ENCODE measurements around the gene KCNQ1.
A peak's percentile ranks its signal among the peaks of the same experiment; 100 is the strongest.

Gene KCNQ1

DNA sequence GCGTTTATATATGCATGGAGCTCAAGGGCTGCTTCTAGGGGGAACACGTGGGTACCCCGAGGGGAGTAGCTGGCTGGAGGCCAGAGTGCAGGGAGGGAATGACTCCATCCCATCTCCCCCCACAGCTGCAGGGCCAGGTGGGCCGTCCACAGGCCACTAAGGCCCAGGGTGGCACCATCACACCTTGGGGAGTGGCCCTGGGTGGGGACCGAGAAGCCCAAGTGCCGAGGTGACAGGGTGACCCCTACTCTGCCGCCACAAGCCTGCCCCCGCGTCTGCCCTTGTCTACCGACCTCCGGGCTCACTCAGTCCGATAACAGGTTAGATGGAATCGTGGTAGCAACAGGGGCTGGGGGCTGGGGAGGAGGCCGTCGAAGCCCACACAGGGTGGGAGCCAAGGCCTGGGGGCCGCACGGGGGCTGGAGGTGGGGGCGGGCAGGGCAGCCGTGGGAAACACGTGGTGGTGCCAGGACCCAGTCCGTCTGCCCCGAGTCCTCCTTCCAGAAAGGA is 129.3 kb downstream of the KCNQ1 start:
- peak; percentile 9 for DNase-seq

- peak; percentile 12 for DNase-seq
Observed at GRCh38 chr11:2574553-2575535, 130.0 kb downstream of the KCNQ1 start.

DNA sequence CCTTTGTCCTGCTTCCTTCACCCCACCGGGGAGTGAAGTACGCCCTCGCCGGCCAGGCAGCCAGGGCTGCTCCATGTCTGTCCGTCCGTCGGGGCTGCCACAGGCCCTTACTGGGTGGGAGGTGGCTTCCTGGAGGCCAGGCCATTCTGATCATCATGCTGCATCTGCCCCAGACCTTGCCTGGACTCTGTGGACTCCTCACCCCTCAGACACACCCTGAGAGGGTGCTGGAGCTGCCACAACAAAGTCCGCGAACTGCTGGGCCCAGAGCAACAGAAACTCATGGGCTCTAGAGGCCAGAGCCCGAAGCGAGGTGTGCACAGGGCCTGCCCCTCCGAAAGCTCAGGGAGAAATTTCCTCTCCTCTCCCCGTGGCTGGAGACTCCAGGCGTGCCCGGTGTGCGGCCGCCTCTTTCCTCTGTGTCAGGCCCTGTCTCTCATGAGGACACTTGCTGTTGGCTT is 130.8 kb downstream of the KCNQ1 start:
- DNase-seq, result no peak

- no peak for DNase-seq
Observed at GRCh38 chr11:2576111-2576510, 131.3 kb downstream of the KCNQ1 start.

DNA sequence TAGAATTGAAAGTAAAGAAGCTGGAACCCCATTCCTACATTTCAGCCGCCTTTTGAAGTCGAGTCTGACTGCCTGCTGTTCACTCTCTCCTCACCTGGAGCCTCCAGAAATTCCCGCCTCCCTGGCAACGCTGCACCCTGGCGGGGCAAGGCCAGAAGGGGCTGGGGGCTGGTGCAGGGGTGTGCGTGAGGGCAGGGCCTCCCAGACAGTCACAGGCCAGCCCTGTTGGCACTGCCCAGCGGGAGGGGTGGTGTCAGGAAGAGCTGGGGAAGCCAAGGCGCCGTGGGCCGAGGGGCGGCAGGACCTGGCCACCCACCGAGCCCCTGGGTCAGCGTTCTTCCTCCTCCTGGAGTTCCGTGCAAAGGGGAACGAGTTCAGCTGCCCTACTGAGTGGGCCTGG is 131.7 kb downstream of the KCNQ1 start:
- DNase-seq, result peak; percentile 8

- peak; percentile 11 for DNase-seq
Observed at GRCh38 chr11:2577031-2577990, 132.5 kb downstream of the KCNQ1 start.

DNA sequence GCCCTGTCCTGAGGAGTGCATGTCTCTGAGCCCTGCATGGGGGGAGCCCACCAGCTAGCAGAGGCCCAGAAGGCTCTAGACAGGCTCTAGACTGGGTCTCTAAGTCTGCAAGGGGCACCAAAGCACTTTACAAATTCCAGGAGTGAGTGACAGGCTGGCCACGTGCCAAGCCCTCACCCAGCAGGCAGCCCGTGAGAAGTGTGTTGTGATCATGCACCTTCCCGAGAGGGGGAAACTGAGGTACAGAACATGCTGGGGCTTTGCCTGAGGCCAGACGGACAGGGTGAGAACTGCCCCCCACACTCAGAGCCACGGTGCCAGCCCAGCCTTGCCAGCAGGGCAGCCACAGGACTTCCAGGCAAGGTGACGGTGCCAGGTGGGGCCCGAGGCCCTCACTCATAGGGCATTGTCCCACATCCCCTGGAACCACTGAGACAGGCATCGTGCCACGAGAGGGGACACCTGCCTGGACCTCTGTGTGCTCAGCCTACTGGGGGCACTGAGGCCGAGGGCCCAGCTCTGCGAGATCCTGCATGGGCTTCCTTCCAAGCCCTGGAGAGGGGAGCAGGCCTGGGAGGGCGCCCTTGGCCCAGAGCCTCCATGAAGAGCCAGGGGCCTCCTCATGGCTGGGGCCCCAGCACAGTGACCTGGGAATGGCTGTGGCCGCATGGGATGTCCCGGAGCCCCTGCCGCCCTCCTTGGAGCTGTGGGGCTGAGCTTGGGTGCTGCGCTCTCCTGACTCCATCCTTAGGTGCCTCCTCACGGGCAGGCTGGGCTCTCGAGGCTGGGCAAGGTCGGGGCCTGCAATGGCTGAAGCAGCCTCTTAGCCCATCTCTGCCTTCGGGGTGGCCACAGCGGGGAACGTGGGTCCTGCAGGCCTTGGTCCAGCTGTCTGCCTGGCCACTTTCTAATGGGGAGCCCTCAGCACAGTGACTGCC is 133.5 kb downstream of the KCNQ1 start:
- DNase-seq, result peak; percentile 13

- peak; percentile 8 for DNase-seq
Observed at GRCh38 chr11:2578929-2579270, 134.1 kb downstream of the KCNQ1 start.

DNA sequence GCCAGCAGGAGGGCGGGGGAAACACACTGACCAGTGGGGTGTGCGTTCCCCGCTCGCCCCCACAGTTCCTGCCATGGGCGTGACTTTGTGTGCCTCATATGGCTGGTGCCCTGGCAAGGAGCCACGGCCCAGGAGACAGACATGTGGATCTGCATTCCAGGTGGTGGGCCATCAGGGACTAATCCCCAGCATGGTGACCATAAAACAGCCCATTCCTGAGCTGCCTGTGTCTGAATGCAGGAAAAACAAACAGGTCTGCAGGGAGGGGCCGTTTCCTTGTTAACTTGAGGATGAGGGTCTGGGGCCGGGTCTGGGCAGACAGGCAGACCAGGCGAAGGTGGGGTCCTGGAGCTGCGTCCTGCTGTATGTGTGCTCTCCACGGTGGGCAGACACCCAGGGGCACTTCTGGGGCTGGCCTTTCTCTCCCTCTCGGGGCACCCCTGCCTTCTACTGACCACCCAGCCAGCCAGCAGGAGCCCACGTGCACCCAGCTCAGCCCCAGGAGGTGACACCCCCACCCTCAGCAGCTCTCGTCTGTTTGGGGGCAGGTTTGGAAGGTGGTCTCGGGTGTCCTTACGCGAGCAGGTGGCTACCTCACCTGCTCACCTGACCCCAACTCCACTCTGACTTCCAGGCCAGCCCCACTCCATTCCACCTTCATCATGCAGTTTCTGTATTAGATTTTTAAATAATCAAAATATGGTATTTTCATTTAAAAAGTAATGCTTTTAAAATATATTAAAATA is 134.7 kb downstream of the KCNQ1 start:
- DNase-seq, result peak; percentile 4

- DNase-seq, result no peak
Observed at GRCh38 chr11:2580061-2580421, 135.2 kb downstream of the KCNQ1 start.

DNA sequence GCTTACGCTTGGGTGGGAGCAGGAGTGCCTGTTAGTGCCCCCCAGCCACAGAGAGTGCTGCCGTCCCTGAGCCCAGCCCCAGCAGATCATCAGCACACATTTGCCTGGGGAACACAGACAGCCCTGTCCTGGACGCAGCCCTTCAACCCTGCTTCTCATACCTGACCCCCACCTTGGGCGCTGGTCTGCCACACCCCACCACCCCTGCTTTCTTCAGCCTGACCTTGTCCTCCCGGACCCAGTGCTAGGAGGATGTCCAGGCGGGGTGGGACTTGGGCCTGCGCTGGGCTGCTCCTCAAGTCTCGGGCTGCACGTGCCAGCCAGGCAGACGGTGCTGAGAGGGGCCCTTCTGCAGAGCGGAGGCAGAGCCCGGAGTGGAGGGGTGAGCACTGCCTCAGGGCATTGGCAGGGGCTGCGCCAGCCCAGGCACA is 135.8 kb downstream of the KCNQ1 start:
- DNase-seq, result peak; percentile 9

DNA sequence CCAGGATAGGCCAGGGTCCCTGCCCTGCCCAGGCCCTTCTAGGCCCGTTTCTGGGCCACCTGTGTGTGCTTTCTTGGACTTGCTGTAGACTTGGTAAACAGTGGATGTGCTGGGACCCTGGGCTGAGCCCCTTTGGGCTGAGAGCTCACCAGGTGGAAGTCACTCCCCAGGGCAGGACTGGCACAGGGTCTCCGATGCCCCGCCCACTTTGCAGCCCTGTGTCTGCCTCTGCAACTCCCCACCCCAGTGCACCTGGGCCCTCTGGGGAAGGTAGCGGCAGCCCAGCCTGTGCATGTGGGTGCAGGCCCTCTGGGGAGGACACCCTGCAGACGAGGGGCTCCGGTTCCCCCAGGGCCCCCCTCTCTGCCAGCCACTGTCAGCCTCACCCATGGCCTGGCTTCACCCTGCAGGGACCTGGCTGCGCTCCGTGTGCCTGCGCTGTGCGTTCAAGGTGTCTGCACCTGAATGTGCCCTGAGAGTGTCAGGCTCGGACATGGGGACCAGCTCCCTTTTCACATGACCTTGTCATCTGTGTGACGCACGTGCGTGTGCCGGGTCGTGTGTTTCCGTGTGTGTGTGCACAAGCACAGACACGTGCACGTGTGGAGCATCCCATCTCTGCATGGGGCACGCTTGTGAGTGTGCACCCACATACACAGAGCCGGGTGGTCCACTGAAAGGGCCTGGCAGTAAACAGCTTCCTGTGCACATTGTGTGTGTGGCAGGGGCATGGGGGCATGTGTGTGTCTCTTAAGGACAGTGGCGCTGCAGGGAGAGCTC is 136.5 kb downstream of the KCNQ1 start:
- peak; percentile 9 for DNase-seq

- DNase-seq, result peak; percentile 9
Observed at GRCh38 chr11:2581931-2582350, 137.1 kb downstream of the KCNQ1 start.

- peak; percentile 9 for DNase-seq
Observed at GRCh38 chr11:2582351-2582945, 137.6 kb downstream of the KCNQ1 start.

GRCh38 chr11:2582946-2583604 is 138.3 kb downstream of the KCNQ1 start:
- peak; percentile 9 for DNase-seq

GRCh38 chr11:2583605-2583958 is 138.8 kb downstream of the KCNQ1 start:
- no peak for DNase-seq

DNA sequence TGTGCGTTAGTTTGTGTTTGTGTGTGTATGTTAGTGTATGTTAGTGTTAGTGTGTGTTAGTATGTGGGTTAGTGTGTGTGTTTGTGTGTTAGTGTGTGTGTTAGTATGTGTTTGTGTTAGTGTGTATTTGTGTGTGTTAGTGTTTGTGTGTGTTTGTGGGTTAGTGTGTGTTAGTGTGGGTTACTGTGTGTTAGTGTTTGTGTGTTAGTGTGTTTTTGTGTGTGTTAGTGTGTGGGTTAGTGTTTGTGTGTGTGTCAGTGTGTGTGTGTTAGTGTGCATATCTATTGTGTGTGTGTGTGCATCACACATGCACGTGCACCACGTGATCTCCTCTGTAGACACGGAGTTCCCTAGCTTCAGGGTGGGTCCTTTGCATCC is 139.6 kb downstream of the KCNQ1 start:
- no peak for DNase-seq

DNA sequence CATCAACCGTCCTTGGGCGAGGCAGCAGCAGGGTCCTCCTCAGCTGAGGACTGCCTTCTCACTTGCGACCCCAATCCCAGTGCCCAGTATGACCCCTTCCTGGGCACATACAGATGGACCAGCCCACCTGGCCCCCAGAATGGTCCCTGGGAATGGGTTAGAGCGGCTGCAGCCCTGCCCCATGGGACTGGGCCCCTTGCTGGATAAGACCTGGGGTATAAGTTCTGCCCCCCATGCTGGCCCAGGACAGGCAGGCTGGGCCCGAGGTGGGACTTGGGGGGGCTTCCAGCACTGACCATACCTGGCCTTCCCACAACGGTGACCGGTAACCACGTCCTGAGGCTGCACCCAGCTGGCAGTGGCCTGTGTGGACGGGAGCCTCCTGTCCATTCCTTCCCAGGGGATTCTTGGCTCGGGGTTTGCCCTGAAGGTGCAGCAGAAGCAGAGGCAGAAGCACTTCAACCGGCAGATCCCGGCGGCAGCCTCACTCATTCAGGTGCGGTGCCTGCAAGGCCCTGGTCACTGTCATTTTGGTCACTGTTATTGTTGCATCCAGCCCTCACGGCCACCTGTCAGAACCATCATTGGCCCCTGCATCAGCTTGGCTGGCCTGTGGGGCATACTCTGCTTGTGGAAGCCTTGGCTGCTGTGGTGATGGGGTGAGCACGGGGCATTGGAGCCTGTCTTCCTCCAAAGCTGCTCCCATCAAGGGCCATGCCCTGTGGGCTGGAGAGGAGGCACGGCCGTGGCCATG is 140.2 kb downstream of the KCNQ1 start:
- peak; percentile 11 for DNase-seq

DNA sequence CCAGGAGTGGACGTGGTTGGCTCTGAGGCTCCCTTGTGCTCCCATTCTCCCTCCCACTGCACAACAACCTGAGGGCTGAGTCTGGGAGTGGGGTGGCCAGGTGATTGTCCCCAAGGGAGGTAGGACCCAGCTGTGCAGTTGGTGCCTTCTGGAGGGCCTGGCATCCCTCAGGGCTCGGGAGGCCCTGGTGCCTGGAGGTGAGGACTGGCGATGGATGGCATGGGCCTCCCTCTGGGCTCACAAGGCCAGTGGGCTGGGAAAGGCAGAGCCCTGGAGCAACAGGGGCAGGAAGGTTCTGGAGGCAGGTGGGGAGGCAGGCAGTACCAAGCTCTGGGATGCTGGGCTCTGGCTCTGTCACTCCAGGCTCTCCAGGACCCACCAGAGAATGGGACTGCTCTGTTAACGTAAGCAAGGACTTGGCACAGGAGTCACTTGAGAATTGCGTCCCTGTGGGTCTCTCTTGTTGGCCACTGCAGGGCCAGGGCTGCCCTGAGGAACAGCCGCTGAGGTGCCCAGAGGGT is 140.8 kb downstream of the KCNQ1 start:
- no peak for DNase-seq

Measured in activated CD8-positive, alpha-beta memory T cell treated with anti-CD3 and anti-CD28 coated beads, Interleukin-2, amount 50 U/mL, for 4 hours (primary cell).